Measurements from ENCODE around the gene C11orf71.

- TF ChIP-seq CTCF (IDR thresholded peaks at IDR 0.05) (no peak), POLR2A (IDR thresholded peaks at IDR 0.05) (no peak)
These were observed 31.2 kb downstream of the C11orf71 start for GRCh38 chr11:114368918-114369680.
